A549 treated with dexamethasone at 1 μM for 4 hours (cell line): ENCODE measurements around the gene LAMB4. TPM values are rescaled to one million over a fixed set of nuclear protein-coding genes. Genes with fewer than 3 reads are reported as not detected.

ENCODE experiments used
- total RNA-seq: library from RNA; stranded (reverse); fragments of 200-300 nt; extraction: Qiagen RNA extraction; gene quantifications from 5 replicates; pipeline ENCODE4 v1.2.3, GENCODE V29; 2022

LAMB4 gene
- total RNA-seq = 0.13 to 0.36 TPM (median 0.19 TPM) in 5 replicates

GRCh38 chr7:108130261-108130660 is at the start of gene LAMB4:
Gene LAMB4 (minus strand): TSS chr7:108130361. CDS start chr7:108123164, 7,197 bp downstream.

DNA sequence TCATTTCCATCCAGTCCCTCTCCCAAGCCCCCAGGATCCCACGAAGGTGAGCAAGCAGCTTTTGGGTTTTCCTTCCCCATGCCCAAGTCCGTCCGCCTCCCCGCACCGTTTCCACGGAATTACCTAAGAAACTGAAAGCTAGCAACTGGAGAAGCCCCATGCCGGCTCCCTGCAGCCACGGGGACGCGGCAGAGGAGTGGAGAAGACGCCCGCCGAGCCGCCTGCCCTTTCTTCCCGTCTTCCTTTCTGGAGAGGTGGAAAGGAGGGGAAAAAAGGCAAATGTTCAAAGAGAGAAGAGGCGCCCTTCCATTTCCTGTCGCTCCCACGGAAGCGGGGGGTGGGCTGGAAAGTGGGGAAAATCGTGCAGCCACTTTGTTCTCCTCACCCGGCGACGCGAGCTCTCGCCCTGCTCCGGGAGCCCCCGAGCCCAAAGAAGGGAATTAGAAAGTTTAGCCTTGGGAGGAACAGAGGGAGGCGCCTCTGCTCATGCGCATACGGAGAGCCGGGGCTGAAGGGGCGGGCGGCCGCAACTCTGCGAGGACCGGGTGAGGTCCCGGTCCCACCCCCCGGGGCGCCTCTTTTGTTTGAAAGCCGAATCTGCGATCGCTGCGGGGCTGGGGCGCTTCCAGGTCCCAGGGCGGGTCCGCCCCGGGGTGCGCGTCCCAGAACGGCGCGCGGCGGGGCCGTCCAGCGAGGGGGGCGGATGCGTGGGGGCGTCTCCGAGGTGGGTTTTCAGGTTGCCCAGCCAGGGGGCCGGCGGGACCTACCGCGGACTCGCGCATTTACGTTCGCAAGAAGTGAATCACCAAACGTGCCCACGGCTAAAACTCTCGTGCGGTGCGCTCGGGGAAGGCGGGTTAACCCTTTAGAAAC is 127.2 kb downstream of the LAMB4 start, which contains the start of gene LAMB1:
LAMB1 (minus strand) TSS at position 436 of the 873 bp plus-strand sequence; CDS start at position 160, 276 bp downstream.

Other genes with a start within 250 kb of the LAMB4 start
- 81.4 to 102 TPM (median 92.0 TPM) in 5 replicates for gene DLD, start 239.2 kb downstream of the LAMB4 start, total RNA-seq
- 106 to 129 TPM (median 124 TPM) in 5 replicates for gene LAMB1, start 127.2 kb downstream of the LAMB4 start, total RNA-seq